Measurements from ENCODE around the gene KPNA4.
"Not testable (repeated sequence)": the region's sequence is repeated elsewhere in the genome, so short reads cannot be mapped to it uniquely, and the experiment has no call there.

The KPNA4 gene

GRCh38 chr3:160490166-160490565, 75.2 kb downstream of the KPNA4 start:
- no peak for DNase-seq (ENCODE audit: low spot score)

- DNase-seq (ENCODE audit: low spot score): no peak
Observed at GRCh38 chr3:160486459-160486869, 78.9 kb downstream of the KPNA4 start.

- DNase-seq (ENCODE audit: low spot score): no peak
Observed at GRCh38 chr3:160482796-160483195, 82.6 kb downstream of the KPNA4 start.

- no peak for DNase-seq (ENCODE audit: low spot score)
Observed at GRCh38 chr3:160481856-160482255, 83.5 kb downstream of the KPNA4 start.

- DNase-seq (ENCODE audit: low spot score): no peak
Observed at GRCh38 chr3:160480931-160481330, 84.4 kb downstream of the KPNA4 start.

GRCh38 chr3:160479376-160479775, 86.0 kb downstream of the KPNA4 start:
- no peak for DNase-seq (ENCODE audit: low spot score)

GRCh38 chr3:160478338-160478737, 87.0 kb downstream of the KPNA4 start:
- no peak for DNase-seq (ENCODE audit: low spot score)

GRCh38 chr3:160477750-160478149, 87.6 kb downstream of the KPNA4 start:
- no peak for DNase-seq (ENCODE audit: low spot score)

GRCh38 chr3:160475884-160476283, 89.5 kb downstream of the KPNA4 start:
- no peak for DNase-seq (ENCODE audit: low spot score)

- DNase-seq (ENCODE audit: low spot score): no peak
Observed at GRCh38 chr3:160475153-160475552, 90.2 kb downstream of the KPNA4 start.

- DNase-seq (ENCODE audit: low spot score): no peak
Observed at GRCh38 chr3:160474416-160474838, 90.9 kb downstream of the KPNA4 start.

GRCh38 chr3:160473978-160474377, 91.4 kb downstream of the KPNA4 start:
- no peak for DNase-seq (ENCODE audit: low spot score)

GRCh38 chr3:160473221-160473620, 92.2 kb downstream of the KPNA4 start:
- DNase-seq (ENCODE audit: low spot score): no peak

GRCh38 chr3:160472344-160472743, 93.0 kb downstream of the KPNA4 start:
- DNase-seq (ENCODE audit: low spot score): no peak

- DNase-seq (ENCODE audit: low spot score): no peak
Observed at GRCh38 chr3:160471892-160472291, 93.5 kb downstream of the KPNA4 start.

GRCh38 chr3:160470181-160470580, 95.2 kb downstream of the KPNA4 start:
- no peak for DNase-seq (ENCODE audit: low spot score)

GRCh38 chr3:160464971-160465370, 100.4 kb downstream of the KPNA4 start:
- no peak for DNase-seq (ENCODE audit: low spot score)

GRCh38 chr3:160464321-160464720, 101.0 kb downstream of the KPNA4 start:
- no peak for DNase-seq (ENCODE audit: low spot score)

- DNase-seq (ENCODE audit: low spot score): no peak
Observed at GRCh38 chr3:160460033-160460432, 105.3 kb downstream of the KPNA4 start.

- no peak for DNase-seq (ENCODE audit: low spot score)
Observed at GRCh38 chr3:160459450-160459970, 105.9 kb downstream of the KPNA4 start.

GRCh38 chr3:160458151-160458550, 107.2 kb downstream of the KPNA4 start:
- DNase-seq (ENCODE audit: low spot score): no peak

- no peak for DNase-seq (ENCODE audit: low spot score)
Observed at GRCh38 chr3:160455846-160456245, 109.5 kb downstream of the KPNA4 start.

- DNase-seq (ENCODE audit: low spot score): no peak
Observed at GRCh38 chr3:160454995-160455394, 110.4 kb downstream of the KPNA4 start.

- not testable (repeated sequence) for DNase-seq (ENCODE audit: low spot score)
Observed at GRCh38 chr3:160452251-160452650, 113.1 kb downstream of the KPNA4 start.

GRCh38 chr3:160451602-160452001, 113.8 kb downstream of the KPNA4 start:
- no peak for DNase-seq (ENCODE audit: low spot score)

All from HuH-7.5 (cell line).